Kidney (tissue), 14 donors: ENCODE measurements around the gene CLDN20. TPM values are rescaled to one million over a fixed set of nuclear protein-coding genes. Genes with fewer than 3 reads are reported as not detected.

ENCODE experiments used
- DNase-seq, 5 donors: peaks; one replicate each; pipeline ENCODE4 v3.0.0-alpha.2; 2013 to 2020
- FAIRE-seq: peaks from 2 replicates; lab custom pipeline; 2012; peaks lifted over from hg19 to GRCh38; lab: Jason Lieb, UNC
- H3K27ac ChIP-seq, 2 donors: one replicate each; pipeline ENCODE4 v1.7.0; 2013; ENCODE audit warnings: low read depth in 2 of 2, low read length in 2 of 2, inconsistent platforms in 1 of 2
- H3K27me3 ChIP-seq: one replicate; pipeline ENCODE4 v1.7.1; 2013; ENCODE audit warnings: low read length, inconsistent platforms; ENCODE audit not compliant: control insufficient read depth, insufficient read depth
- H3K36me3 ChIP-seq, 3 donors: one replicate each; pipeline versions ENCODE4 v1.7.0 to v1.7.1; 2013; ENCODE audit warnings: low read length in 3 of 3, control low read depth in 1 of 3, inconsistent platforms in 1 of 3; ENCODE audit not compliant: insufficient read depth in 3 of 3, control insufficient read depth in 2 of 3
- H3K4me1 ChIP-seq, 3 donors: one replicate each; pipeline versions ENCODE4 v1.7.0 to v1.7.1; 2013; ENCODE audit warnings: low read length in 3 of 3, inconsistent platforms in 1 of 3, low read depth in 1 of 3; ENCODE audit not compliant: control insufficient read depth in 2 of 3, insufficient read depth in 2 of 3
- H3K4me3 ChIP-seq, 3 donors: one replicate each; pipeline versions ENCODE4 v1.7.0 to v1.8.1; 2013; ENCODE audit warnings: low read length in 3 of 3, control low read depth in 1 of 3, inconsistent platforms in 1 of 3
- H3K9ac ChIP-seq, 3 donors: one replicate each; pipeline versions ENCODE4 v1.7.0 to v1.7.1; 2013; ENCODE audit warnings: low read length in 3 of 3, control low read depth in 1 of 3, inconsistent platforms in 1 of 3
- H3K9me3 ChIP-seq, 3 donors: one replicate each; pipeline versions ENCODE4 v1.7.0 to v1.7.1; 2013; ENCODE audit warnings: low read length in 3 of 3, control low read depth in 1 of 3, inconsistent platforms in 1 of 3; ENCODE audit not compliant: control insufficient read depth in 2 of 3, insufficient read depth in 1 of 3
- intact Hi-C: fragments of 100-400 bp; cut with DNase I; formaldehyde crosslinking; loops from one replicate; pipeline ENCODE4 v1.11.1; 2022
- polyA plus RNA-seq: library from polyadenylated mRNA; stranded (reverse); fragments of 350-450 nt; fragmentation: Illumina TruSeq; extraction: RNeasy Lipid Tissue Mini Kit (QIAGEN cat#74804); gene quantifications from one replicate; pipeline ENCODE4 v1.2.3, GENCODE V29; 2014; ENCODE audit warnings: low read depth, low replicate concordance; ENCODE audit not compliant: insufficient read depth
- total RNA-seq: library from RNA; stranded (reverse); fragmentation: NEBNext Ultra II Directional; extraction: Animal tissue kit (Norgen Biotek cat#: 25700); gene quantifications from one replicate; pipeline ENCODE4 v1.2.1, GENCODE V29; 2021
- TF ChIP-seq, protein P1 (sequence below): IDR thresholded peaks from 3 replicates; pipeline ENCODE4 v1.5.1; 2012; ENCODE audit warnings: mild to moderate bottlenecking, moderate library complexity, borderline replicate concordance; ENCODE audit not compliant: insufficient read depth; ENCODE audit errors: extremely low read depth
- donor health status: control.
- donor health status: control.
- donor health status: control.
- donor health status: control.
- donor health status: control.
- donor health status: DM: yes; HTN: yes; CAD: no.
- donor health status: Normal renal cell carcinoma (clear cell type).

CLDN20 gene
- total and polyA plus RNA-seq, 2 donors from 2014 or later, result 0.77 TPM; not detected in 1

GRCh38 chr6:155253337-155253736 is 10.5 kb upstream of the CLDN20 start:
- no peaks in the 10 kb centered on the region for H3K9me3 ChIP-seq
- no peak overlapping the region for H3K27ac ChIP-seq
- TF ChIP-seq, protein P1, sequence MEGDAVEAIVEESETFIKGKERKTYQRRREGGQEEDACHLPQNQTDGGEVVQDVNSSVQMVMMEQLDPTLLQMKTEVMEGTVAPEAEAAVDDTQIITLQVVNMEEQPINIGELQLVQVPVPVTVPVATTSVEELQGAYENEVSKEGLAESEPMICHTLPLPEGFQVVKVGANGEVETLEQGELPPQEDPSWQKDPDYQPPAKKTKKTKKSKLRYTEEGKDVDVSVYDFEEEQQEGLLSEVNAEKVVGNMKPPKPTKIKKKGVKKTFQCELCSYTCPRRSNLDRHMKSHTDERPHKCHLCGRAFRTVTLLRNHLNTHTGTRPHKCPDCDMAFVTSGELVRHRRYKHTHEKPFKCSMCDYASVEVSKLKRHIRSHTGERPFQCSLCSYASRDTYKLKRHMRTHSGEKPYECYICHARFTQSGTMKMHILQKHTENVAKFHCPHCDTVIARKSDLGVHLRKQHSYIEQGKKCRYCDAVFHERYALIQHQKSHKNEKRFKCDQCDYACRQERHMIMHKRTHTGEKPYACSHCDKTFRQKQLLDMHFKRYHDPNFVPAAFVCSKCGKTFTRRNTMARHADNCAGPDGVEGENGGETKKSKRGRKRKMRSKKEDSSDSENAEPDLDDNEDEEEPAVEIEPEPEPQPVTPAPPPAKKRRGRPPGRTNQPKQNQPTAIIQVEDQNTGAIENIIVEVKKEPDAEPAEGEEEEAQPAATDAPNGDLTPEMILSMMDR, result no peak
- intact Hi-C loops, result no loop called here
- FAIRE-seq, result no peak
- no peaks in the 10 kb centered on the region for H3K27me3 ChIP-seq
- no peaks in the 10 kb centered on the region for H3K4me1 ChIP-seq
- DNase-seq, result no peak
- H3K4me3 ChIP-seq, result no peak overlapping the region
- H3K36me3 ChIP-seq, result peaks cover 3 to 9% (median 4%) of the 10 kb centered on the region in 3 donors
- H3K9ac ChIP-seq, result no peak overlapping the region

- no peak overlapping the region for H3K4me3 ChIP-seq
- H3K9ac ChIP-seq, result no peak overlapping the region
- TF ChIP-seq, protein P1, result no peak
- H3K9me3 ChIP-seq, result no peaks in the 10 kb centered on the region
- peaks cover 3 to 12% (median 4%) of the 10 kb centered on the region in 3 donors for H3K36me3 ChIP-seq
- H3K4me1 ChIP-seq, result no peaks in the 10 kb centered on the region
- H3K27ac ChIP-seq, result no peak overlapping the region
- FAIRE-seq (no peak), DNase-seq (no peak)
- H3K27me3 ChIP-seq, result no peaks in the 10 kb centered on the region
- intact Hi-C loops, result no loop called here
Observed at GRCh38 chr6:155254139-155254538, 9.7 kb upstream of the CLDN20 start.

DNA sequence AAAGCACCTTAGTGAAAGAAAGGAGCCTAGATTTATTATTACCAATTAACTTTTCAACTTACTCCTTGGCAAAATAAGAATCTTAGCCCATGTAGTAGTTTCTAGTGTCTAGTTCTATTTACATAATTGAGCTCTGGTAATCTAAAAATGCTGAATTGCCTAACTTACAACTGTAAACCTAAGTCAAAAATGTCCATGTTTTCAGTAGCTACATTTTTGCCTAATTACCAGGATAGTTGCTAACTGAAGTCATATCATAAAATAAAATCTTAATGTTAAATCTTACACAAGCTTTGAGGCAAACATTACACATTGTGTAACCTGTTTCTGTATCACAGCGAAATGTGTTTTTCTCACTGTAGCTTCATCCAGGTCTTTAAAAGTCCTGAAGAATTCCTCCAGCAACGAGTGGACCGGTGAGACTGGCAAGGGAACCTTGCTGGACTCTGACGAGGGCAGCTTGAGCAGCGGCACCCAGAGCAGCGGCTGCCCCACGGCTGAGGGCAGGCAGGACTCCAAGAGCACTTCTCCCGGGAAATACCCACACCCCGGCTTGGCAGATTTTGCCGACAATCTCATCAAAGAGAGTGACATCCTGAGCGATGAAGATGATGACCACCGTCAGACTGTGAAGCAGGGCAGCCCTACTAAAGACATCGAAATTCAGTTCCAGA is 7.6 kb upstream of the CLDN20 start:
- Histone ChIP-seq H3K4me3 (no peak overlapping the region), H3K27ac (no peak overlapping the region), H3K9me3 (no peaks in the 10 kb centered on the region), H3K36me3 (peaks cover 5 to 26% (median 14%) of the 10 kb centered on the region in 3 donors), H3K9ac (no peak overlapping the region), H3K4me1 (no peaks in the 10 kb centered on the region), H3K27me3 (no peaks in the 10 kb centered on the region)
- FAIRE-seq (no peak), DNase-seq (no peak)
- TF ChIP-seq, protein P1, result no peak
- intact Hi-C loops, result no loop called here
